Stimulated activated CD4-positive, alpha-beta T cell treated with anti-CD3 and anti-CD28 coated beads, Interleukin-15, amount 100 ng/mL, for 1 hour (primary cell): Measurements from ENCODE around the gene ECI2.
"Not testable (repeated sequence)": the region's sequence is repeated elsewhere in the genome, so short reads cannot be mapped to it uniquely, and the experiment has no call there.

Experiments
- DNase-seq, 2 donors: peaks; one replicate each; pipeline ENCODE4 v3.0.0-alpha.2; 2020; ENCODE audit warnings: low read depth in 1 of 2, low spot score in 1 of 2

ECI2 gene

DNA sequence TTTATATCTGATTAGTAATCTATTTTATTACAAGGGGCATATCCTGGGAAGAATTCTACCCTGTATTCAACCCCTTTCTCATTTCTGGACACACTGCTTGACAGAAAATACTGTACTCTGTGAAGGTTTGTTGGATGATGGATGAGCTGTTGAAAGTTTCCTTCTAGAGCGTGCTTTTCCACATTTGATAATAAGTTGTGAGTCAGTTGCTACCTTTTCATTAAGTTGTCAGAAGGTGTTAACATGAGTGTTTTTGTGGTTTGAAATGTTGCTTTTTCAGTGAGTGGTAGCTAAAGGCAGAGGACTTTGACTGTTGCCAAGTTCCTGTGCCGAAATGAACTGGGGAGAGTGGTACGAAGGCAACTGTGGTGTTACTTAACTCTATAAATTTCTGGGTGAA, 3.9 kb upstream of the ECI2 start:
- no peak for DNase-seq

DNA sequence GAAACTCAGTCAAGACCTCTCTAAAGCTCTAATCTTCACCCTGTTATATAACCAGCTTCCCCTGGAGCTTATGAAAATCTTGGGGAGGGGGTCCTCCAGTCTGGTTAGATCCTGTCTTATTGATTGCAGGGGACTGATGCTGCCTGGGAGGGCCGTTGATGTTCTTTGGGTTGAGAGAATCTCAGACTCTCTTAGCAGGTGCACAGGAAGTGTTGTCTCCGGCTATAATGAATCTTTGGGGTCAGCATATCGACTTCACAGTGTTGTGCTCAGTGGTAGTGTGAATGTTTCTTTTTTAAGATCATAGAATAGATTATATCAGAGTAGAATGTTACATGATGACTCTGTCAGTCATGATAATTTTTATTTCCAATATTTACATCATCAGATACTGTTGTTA, 2.8 kb upstream of the ECI2 start:
- no peak for DNase-seq

DNA sequence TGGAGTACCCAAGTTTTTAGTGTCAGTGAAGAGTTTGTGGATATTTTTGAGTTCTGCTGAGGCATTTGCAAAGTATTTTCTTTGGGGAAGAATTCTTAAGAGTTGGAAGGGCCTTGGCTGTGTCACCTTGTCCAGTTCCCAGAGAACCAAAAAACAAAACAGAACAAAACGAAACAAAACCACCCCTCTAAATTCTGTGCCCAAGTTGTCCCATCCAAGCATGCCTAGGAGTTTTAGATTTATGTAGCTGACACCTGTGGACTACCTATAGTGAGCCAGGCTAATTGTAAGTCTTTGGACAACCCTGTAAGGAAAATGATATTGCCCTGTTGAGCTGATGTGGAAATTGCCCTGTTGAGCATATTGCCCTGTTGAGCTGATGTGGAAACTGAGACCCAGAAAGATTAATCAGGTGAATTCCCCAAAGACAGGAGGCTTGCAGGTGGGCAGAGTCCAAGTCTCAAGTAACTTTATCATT, 1.0 kb upstream of the ECI2 start:
- DNase-seq: no peak

DNA sequence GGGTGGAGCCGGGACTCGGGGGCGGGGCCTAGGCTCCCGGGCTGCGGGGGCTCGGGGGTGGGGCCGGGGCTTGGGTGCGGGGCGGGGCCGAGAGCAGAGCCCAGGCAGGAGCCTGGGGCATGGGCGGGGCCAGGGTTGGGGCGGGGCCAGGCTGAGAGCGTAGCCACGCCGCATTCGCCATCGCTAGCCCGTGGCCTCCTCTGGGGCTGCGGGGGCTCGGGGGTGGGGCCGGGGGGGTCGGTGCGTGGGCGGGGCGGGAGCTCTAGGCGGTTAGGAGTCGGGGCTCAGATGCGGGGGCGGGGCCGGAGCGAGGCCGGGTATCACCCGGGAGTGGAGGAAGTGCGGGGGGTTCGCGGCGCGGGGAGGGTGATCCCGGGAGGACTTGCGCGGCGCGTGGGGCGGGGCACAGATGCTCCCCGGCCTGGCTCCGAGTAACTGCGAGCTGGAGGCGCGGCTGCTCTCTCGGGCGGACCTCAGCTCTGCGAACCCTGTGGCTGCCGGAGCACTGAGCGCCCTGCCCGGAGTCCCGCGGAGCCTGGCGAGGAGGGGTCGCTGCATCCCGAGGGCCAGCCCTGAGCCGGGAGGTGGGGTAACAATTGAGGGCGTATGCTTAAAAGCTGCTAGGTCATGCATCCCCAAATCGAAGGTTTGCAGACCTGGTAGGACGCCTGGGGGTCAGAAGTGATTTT, 434 bp upstream of the ECI2 start:
- DNase-seq: peak; percentile 89 to 95

DNA sequence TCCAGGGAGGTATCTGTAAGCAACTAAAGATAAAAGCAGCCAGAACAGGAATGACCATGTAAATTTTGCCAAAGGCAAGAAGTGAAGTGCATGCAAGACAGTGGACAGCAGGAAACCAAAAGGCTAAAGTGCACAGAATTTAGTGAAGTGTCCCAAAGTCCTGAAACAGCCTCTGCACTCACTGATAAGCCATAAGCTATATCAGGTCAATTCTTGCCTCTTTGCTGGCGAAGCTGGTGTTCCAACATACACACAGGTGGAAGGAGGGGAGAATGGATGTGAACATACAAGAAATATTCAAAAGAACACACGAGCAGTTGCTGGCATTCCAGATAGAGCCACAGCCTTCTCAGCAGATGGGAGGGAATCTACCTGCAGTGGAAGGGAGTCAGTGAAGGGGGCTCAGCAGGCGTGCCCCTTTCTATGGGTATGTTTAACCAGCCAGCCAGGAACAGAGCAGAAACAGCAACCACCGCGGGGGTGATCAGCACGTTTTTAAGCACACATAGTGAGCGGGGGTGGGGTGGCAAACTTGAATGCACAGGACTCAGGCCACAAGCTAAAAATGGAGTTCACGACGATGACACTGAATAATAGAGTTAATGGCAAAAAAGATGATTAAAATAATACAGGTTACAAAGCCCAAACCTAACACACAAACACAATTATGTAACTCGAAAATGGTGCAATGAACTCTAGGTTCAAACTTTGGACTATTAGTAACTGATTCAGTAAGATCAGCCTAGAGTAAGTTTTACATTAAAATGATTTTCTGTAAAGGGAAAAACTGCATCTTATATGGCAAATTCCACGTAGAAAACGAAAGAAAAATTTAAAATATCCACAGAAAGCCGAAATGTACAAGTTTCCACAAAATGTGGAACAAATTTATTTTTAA, 1.2 kb downstream of the ECI2 start:
- DNase-seq: peak in 1 of 2 donors; percentile 14

DNA sequence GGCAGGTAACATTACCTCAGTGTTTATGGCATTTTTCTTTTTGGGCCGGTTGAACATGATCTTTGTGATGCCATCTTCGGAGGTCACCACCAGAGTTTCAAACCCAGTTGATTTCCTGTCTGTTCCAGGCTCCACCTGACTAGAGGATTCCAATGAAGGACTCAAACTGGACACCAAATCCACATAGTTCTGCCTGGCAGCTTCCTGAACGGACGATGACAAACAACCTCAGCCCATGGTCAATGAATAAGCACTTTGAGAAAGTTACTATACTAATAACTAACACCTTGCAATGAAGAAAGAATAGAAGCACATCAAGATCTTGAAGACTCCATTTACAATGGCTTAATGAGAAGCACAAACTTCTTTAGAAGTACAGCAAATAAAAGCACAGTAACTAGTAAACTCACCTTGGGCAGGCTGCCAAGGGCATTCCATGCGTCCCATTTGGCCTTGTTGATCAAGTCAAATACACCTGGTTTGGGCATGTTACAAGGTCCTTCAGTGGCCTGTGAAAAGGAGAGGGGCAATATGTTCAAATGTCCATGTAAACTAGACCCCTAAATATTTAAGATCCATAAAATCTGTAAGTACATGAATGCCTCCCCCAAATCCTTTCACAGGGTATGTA, 4.9 kb downstream of the ECI2 start:
- DNase-seq: no peak

DNA sequence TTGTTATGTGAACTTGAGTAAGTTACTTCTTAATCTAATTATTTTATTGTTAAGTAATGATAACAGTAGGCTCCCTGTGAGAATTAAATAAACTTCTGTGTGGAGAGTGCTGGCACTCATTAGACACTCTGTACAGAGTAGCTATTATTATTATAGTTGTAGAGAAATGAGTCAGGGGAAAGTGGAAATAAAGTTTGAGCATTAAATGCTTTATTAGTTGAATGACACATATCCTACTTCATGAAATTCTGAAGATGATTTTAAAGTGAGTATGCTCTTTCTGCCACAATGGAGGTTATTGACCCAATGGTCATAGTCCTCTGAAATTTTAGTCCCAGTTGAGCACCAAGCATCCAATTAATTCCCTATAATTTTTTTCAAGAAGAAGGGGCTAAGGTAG, 5.9 kb downstream of the ECI2 start:
- DNase-seq: no peak

DNA sequence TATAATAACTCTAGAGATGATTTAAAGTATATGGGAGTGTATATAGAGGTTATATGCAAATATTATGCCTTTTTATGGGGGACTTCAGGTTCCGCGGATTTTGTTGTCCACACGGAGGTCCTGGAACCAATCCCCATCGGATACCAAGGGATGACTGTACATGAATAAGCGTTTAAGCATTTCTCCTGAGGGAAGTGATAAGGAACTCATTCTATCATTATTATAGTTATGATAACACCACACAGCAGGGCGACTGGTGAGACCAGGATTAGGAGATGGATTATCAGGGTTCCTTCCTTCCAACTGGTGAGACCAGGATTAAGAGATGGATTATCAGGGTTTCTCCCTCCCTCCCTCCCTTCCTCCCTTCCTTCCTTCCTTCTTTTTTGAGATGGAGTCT, 6.6 kb downstream of the ECI2 start:
- DNase-seq: no peak

DNA sequence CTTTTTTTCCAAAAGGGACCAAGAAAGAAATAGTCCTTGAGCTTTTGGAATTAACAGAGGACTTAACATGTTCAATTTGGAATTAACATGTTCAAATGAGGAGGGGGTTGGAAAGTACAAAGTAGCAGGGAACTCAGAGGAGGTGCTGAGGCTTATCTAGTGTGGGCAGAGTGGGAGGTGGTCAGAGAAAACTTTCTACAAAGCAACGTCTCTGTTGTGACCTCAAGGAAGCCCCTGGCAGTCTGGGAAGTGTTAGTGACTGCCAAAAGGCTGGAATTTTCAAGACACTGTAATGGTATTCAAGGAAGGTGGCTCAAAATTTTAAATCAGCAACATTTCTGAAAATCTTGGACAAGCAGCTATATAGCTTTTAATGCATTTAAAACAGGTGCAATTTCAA, 7.3 kb downstream of the ECI2 start:
- DNase-seq: no peak

DNA sequence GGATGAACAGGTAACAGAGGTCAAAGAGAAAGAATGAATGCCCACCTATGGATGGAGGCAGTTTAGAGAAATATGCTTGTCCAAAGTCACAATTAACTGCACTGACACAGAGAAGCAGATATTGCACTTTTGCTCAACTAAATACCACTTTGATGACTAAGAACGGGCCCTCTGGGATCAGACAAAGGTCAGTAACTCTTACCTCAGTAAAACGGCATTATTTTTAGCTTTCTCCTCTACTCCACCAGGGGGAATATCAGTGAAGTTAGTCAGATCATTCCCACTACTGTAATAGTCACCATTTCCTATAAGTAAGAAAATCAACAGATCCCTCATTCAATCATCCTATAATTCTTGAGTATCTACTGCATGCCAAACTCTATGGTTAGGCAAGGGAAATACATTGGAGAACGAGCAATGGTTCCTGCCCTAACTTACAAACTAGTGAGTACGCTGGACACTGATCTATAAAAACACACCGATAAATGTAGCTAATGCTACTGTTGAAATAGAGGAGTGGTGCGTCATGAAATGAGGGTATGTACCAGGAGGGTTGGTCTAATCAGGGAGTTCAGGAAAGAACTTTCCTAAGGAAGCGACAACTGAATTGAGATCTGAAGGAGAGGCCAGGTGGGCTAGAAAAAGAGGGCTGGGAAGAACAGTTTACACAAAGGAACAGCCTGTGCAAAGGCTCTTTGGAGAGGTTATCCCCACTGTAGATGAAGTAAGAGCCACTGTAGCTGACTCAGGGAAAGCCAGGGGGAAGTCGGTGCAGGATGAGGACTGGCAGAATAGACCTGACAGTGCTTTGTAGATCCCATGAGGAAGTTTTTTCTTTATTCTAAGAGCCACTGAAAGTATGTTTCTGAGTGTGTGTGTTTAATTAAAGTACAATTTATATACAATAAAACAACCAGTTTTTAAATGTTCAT, 9.2 kb downstream of the ECI2 start:
- no peak for DNase-seq

DNA sequence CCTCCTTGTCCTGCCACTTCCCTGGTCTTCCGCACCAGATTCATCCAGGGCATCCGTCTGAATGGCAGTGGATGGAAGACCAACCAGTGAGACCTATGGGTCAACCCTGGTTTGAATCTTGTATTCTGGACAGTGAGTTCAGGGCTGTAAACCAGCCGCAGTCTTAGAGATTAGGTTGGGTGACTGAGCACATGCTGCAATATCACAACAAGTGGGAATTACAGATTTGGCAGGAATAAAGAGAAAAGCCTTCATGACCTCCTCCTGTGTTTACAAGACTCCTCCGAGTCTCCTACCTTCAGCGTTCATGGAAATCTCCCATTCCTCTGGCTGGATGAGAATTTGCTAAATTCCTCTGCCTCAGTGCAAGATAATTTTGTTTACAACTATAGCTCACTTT, 9.9 kb downstream of the ECI2 start:
- DNase-seq: no peak

DNA sequence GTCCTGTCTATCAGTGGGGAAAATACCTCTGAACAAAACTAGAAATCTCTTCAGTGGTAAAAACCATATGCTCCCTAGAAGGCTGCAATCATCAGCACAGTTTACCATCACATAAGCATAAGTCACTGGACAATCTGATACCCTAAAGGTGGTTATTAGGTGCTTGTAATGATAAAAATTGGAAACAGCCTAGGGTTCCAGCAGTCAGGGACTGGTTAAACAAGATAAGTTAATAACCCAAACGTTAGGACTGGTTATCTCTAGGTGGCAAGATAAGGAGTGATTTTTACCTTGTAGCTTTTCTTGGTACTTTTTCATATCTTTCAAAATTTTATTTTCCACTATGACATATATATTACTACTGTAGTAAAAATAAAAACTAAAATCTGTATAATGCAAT, 11.0 kb downstream of the ECI2 start:
- no peak for DNase-seq

DNA sequence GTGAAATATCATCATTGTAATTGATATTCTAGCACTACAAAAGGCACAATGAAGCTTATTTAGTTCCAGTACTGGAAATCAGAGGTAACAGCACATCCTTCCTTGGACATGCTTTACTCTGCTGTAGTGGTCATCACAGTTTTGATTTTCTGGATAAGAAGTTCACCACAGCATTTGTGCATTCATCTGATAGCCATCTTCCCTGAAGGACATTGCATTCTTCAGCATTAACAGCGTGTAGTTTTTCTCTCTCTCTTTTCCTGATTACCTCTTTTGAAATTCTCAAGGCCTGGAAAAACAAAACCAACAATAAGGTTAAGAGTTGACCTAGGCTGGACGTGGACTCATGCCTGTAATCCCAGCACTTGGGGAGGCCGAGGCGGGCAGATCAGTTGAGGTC, 19.6 kb downstream of the ECI2 start:
- DNase-seq: no peak

DNA sequence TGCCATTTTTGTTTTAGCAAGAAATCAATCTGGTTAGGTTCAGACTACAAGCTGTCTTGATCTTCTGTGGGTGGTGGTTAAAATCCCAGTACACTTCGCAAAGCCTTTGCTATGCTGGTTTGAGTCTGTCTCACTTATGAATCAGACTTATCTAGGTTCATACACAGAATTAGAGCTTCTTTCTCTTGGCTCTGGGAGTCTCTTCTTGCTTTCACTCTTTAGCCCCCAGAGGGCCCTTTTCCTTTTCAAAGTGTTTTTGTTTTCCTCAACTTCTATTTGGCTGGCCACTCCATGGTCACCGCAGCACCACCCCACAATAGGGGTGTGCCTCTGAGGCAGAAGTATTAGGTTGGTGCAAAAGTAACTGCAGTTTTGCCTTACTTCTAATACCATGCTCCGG, 21.3 kb downstream of the ECI2 start:
- no peak for DNase-seq

DNA sequence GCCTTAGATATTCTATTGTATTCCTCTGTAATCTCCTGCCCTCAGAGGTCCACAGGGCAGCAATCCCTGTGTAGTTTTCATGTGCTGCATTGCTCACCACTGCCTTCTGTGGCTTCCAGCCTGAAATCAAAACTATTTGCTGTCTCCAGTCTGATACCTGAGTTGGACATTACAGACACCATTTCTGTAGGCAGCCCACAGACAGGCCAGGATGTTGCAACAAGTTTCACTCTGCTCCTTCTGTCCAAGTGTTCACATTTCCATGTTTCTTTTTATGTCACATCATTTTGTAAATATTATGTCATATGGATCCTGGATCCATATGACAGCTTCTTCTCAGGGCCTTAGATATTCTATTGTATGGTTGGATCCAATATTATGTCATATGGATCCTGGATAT, 21.7 kb downstream of the ECI2 start:
- no peak for DNase-seq

DNA sequence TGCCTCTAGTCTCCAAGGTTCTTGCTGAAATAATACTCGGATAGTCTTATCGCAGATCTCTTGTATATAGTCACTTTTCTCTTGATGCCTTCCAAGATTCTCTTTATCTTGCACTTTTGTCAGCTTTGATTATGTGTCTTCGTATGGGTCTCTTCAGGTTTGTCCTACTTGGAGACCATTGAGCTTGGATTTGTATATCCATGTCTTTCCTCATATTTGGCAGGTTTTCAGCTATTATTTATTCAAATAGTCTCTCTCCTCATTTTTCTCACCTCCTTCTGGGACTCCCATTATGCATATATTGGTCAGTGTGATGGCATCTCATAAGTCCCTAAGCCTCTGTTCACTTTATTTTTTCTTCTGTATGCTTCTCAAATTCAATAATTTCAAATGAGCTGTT, 23.0 kb downstream of the ECI2 start:
- DNase-seq: no peak

DNA sequence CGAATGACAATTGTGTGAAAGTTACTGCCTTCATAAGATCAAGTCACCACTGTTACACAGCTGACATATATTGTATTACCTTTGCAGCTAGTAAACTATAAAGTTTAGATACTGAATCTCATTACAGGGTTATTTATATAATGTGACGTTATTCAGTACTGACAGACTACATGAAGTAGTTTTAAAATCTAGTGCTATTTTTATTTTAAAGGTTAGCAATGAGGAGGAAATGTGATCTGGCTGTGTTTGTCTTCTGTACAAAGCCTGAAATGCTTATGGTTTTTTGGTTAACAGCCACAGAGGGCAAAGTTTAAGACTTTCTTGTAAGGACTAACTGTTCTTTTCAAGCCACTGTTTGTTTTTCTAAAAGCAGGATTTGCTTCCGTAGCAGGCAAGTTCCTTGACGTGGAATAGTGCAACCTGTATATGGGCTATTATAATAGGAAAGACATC, 26.0 kb downstream of the ECI2 start:
- DNase-seq: not testable (repeated sequence)

DNA sequence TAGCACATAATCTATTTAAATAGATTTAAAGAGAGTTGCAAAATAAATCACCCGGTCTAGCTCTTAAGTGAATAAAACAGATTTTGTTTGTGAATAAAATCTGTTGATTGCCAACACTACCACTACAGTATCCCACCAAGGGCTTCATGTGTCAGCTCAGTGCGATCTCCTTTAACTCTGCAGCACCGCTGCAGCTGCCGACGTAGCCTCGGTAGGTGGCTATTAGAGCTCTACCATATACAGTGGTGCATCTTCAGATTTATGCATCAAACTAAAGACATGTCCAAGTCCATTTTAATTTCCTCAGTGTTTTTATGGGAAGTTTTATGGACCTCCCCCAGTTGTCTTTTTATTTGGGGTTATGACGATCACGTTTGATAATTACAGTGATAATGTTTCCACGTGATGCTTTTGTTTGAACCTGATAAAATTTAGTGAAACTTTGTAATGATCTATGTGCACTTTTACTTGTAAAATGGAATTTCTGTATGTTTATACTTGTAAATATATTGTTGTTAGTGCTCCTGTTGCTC, 26.7 kb downstream of the ECI2 start:
- DNase-seq: no peak

DNA sequence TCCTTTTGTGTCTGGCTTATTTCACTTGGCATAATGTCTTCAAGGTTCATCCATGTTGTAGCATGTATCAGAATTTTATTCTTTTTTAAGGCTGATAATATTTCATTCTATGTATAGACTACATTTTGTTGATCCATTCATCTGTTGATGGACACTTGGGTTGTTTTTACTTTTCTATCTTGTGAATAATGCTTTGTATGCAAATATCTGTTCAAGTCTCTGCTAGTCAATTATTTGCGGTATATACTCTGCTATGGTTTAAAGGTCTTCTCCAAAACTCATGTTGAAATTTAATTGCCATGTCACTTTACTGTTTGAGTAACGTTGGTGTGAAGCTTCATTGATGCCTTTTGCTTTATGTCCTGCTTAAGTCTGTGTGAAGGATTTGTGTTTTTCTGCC, 27.5 kb downstream of the ECI2 start:
- DNase-seq: no peak

DNA sequence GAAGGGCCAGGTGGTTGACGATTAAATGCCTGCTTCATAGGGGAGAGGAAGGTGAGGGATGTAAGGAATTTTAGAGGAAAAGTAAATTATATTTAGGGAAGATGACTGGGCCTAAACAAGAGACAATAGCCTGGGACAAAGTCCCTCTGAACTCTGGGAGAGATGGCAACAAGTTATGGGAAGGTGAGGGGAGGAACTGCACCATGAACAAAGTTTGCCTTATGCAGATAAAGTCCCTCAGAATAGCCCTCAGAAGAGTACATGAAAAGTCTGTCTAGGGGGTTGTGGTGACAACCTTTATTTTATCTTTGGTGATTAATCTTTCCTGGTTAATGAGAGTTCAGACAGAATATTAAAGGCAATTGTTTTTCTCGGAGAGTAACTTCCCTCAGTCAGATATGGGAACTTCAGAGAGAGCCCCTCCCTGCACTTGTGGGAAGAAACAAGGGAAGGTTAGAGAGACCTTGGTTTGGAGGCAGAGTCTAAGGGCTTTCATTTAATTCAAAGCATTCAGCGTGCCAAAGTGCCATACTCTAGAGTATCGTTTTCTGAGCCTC, 29.3 kb downstream of the ECI2 start:
- no peak for DNase-seq
